Stimulated activated naive CD8-positive, alpha-beta T cell treated with anti-CD3 and anti-CD28 coated beads, Interleukin-15, Interleukin-2, amounts not matched to agents 100 ng/mL and 50 ng/mL, for 24 hours (primary cell): ENCODE measurements around the gene LONP1.
"Not testable (repeated sequence)": the region's sequence is repeated elsewhere in the genome, so short reads cannot be mapped to it uniquely, and the experiment has no call there.

Experiments used
- H3K27ac Mint-ChIP-seq: one replicate; pipeline ENCODE4 v1.8.0; 2021; ENCODE audit warnings: mild to moderate bottlenecking, mixed read lengths
- H3K27me3 Mint-ChIP-seq: one replicate; pipeline ENCODE4 v1.8.0; 2021; ENCODE audit warnings: mixed read lengths
- H3K36me3 Mint-ChIP-seq: one replicate; pipeline ENCODE4 v1.8.0; 2021; ENCODE audit warnings: low read depth, mixed read lengths
- H3K4me1 Mint-ChIP-seq: one replicate; pipeline ENCODE4 v1.8.0; 2021; ENCODE audit warnings: low read depth, mixed read lengths
- H3K4me3 Mint-ChIP-seq: one replicate; pipeline ENCODE4 v1.8.0; 2021; ENCODE audit warnings: mild to moderate bottlenecking, mixed read lengths
- H3K9me3 Mint-ChIP-seq: one replicate; pipeline ENCODE4 v1.8.0; 2021; ENCODE audit warnings: mixed read lengths

Gene LONP1

GRCh38 chr19:5690955-5691821 is 28.8 kb downstream of the LONP1 start:
- Mint-ChIP-seq H3K4me1 (peaks cover 43% of the 10 kb centered on the region), H3K27me3 (no peaks in the 10 kb centered on the region), H3K4me3 (peak overlapping the region; percentile 96), H3K27ac (peak overlapping the region; percentile 97), H3K9me3 (no peaks in the 10 kb centered on the region), H3K36me3 (peaks cover 39% of the 10 kb centered on the region)

GRCh38 chr19:5690125-5690954 is 29.6 kb downstream of the LONP1 start, which contains the start of gene RPL36:
Gene RPL36, plus strand, starts transcription at chr19:5690295. Its CDS starts 213 bp downstream, at chr19:5690508.
- Mint-ChIP-seq H3K4me1 (peaks cover 43% of the 10 kb centered on the region), H3K36me3 (peaks cover 39% of the 10 kb centered on the region), H3K27ac (peak within 1 kb of the TSS; percentile 97), H3K4me3 (peak within 1 kb of the TSS; percentile 96), H3K9me3 (no peaks in the 10 kb centered on the region), H3K27me3 (no peaks in the 10 kb centered on the region)

GRCh38 chr19:5688262-5688881 is 31.6 kb downstream of the LONP1 start:
- peak overlapping the region; percentile 3 for H3K4me3 Mint-ChIP-seq
- not testable (repeated sequence) for H3K27ac Mint-ChIP-seq, H3K9me3 Mint-ChIP-seq, H3K27me3 Mint-ChIP-seq
- H3K36me3 Mint-ChIP-seq: peaks cover 31% of the 10 kb centered on the region
- peaks cover 43% of the 10 kb centered on the region for H3K4me1 Mint-ChIP-seq

- no peak overlapping the region for H3K27ac Mint-ChIP-seq
Measured at GRCh38 chr19:5687360-5688198, 32.4 kb downstream of the LONP1 start.

GRCh38 chr19:5686647-5687359 is 33.1 kb downstream of the LONP1 start:
- Mint-ChIP-seq H3K27ac (peak overlapping the region; percentile 70), H3K27me3 (no peaks in the 10 kb centered on the region), H3K9me3 (no peaks in the 10 kb centered on the region), H3K36me3 (peaks cover 16% of the 10 kb centered on the region), H3K4me1 (peaks cover 31% of the 10 kb centered on the region), H3K4me3 (peak overlapping the region; percentile 78)

More at GRCh38 chr19:5687360-5688198, 32.4 kb downstream of the LONP1 start:
- peaks cover 36% of the 10 kb centered on the region for H3K4me1 Mint-ChIP-seq
- H3K27me3 Mint-ChIP-seq: no peaks in the 10 kb centered on the region
- H3K36me3 Mint-ChIP-seq: peaks cover 24% of the 10 kb centered on the region
- H3K9me3 Mint-ChIP-seq: no peaks in the 10 kb centered on the region
- H3K4me3 Mint-ChIP-seq: peak overlapping the region; percentile 78

GRCh38 chr19:5686326-5686646 is 33.7 kb downstream of the LONP1 start:
- Mint-ChIP-seq H3K9me3 (no peaks in the 10 kb centered on the region), H3K4me3 (peak overlapping the region; percentile 78), H3K4me1 (peaks cover 33% of the 10 kb centered on the region), H3K27me3 (no peaks in the 10 kb centered on the region), H3K36me3 (peaks cover 13% of the 10 kb centered on the region), H3K27ac (peak overlapping the region; percentile 70)

GRCh38 chr19:5684694-5685430 is 35.1 kb downstream of the LONP1 start:
- no peak overlapping the region for H3K4me3 Mint-ChIP-seq
- peaks cover under 1% of the 10 kb centered on the region for H3K36me3 Mint-ChIP-seq
- H3K9me3 Mint-ChIP-seq: no peaks in the 10 kb centered on the region
- peaks cover 29% of the 10 kb centered on the region for H3K4me1 Mint-ChIP-seq
- H3K27me3 Mint-ChIP-seq: no peaks in the 10 kb centered on the region
- H3K27ac Mint-ChIP-seq: no peak overlapping the region

GRCh38 chr19:5683177-5683886 is 36.6 kb downstream of the LONP1 start:
- Mint-ChIP-seq H3K4me1 (peaks cover 29% of the 10 kb centered on the region), H3K27ac (no peak overlapping the region), H3K36me3 (no peaks in the 10 kb centered on the region), H3K9me3 (no peaks in the 10 kb centered on the region), H3K27me3 (no peaks in the 10 kb centered on the region), H3K4me3 (peak overlapping the region; percentile 15)

- Mint-ChIP-seq H3K27me3 (no peaks in the 10 kb centered on the region), H3K27ac (no peak overlapping the region), H3K9me3 (no peaks in the 10 kb centered on the region), H3K4me1 (peaks cover 26% of the 10 kb centered on the region), H3K4me3 (peak overlapping the region; percentile 66), H3K36me3 (no peaks in the 10 kb centered on the region)
Measured at GRCh38 chr19:5682107-5682482, 37.9 kb downstream of the LONP1 start.

GRCh38 chr19:5681391-5682106 is 38.4 kb downstream of the LONP1 start:
- peak overlapping the region; percentile 66 for H3K4me3 Mint-ChIP-seq
- H3K27ac Mint-ChIP-seq: peak overlapping the region; percentile 79

GRCh38 chr19:5680437-5681368 is 39.2 kb downstream of the LONP1 start, which contains the start of the genes HSD11B1L and MICOS13:
Gene HSD11B1L, plus strand, starts transcription at chr19:5681027. Its CDS starts 3,806 bp downstream, at chr19:5684833.
Gene MICOS13, minus strand, starts transcription at chr19:5680516. Its CDS starts 30 bp downstream, at chr19:5680486.
- peak within 1 kb of the TSS; percentile 98 for H3K4me3 Mint-ChIP-seq

More at GRCh38 chr19:5681391-5682106, 38.4 kb downstream of the LONP1 start:
- H3K4me1 Mint-ChIP-seq: peaks cover 25% of the 10 kb centered on the region
- H3K36me3 Mint-ChIP-seq: no peaks in the 10 kb centered on the region
- no peaks in the 10 kb centered on the region for H3K9me3 Mint-ChIP-seq
- H3K27me3 Mint-ChIP-seq: no peaks in the 10 kb centered on the region

More at GRCh38 chr19:5680437-5681368, 39.2 kb downstream of the LONP1 start, which contains the start of the genes HSD11B1L and MICOS13:
- peak within 1 kb of the TSS; percentile 97 for H3K27ac Mint-ChIP-seq
- H3K36me3 Mint-ChIP-seq: no peaks in the 10 kb centered on the region
- H3K4me1 Mint-ChIP-seq: peaks cover 21% of the 10 kb centered on the region
- H3K27me3 Mint-ChIP-seq: no peaks in the 10 kb centered on the region
- H3K9me3 Mint-ChIP-seq: no peaks in the 10 kb centered on the region
